HAP-1 (cell line): Measurements from ENCODE around the gene TRMT1.
A peak's percentile ranks its signal among the peaks of the same experiment; 100 is the strongest.

Source experiments
- DNase-seq, 2 experiments: peaks; one replicate each; pipeline ENCODE4 v3.0.0-alpha.2; 2016 to 2020; ENCODE audit warnings: low spot score in 2 of 2
- H3K27me3 ChIP-seq: fragments of 250-450 bp; sonication (Bioruptor Pico); 2 replicates; pipeline ENCODE4 v1.5.1; 2020; ENCODE audit warnings: low read depth, mild to moderate bottlenecking, moderate library complexity
- H3K36me3 ChIP-seq: fragments of 250-450 bp; sonication (Bioruptor Pico); replicated peaks from 2 replicates; pipeline ENCODE4 v1.5.1; 2020; ENCODE audit warnings: mild to moderate bottlenecking
- H3K4me1 ChIP-seq: fragments of 250-450 bp; sonication (Bioruptor Pico); 2 replicates; pipeline ENCODE4 v1.5.1; 2020; ENCODE audit warnings: mild to moderate bottlenecking
- H3K4me3 ChIP-seq: fragments of 250-450 bp; sonication (Bioruptor Pico); 2 replicates; pipeline ENCODE4 v1.5.1; 2020; ENCODE audit warnings: mild to moderate bottlenecking, moderate library complexity
- H3K9me3 ChIP-seq: fragments of 250-450 bp; sonication (Bioruptor Pico); 2 replicates; pipeline ENCODE4 v1.5.1; 2020; ENCODE audit warnings: mild to moderate bottlenecking, moderate library complexity
- in situ Hi-C: fragments of 300-500 bp; cut with MboI; formaldehyde crosslinking; loops from 3 replicates; pipeline ENCODE4 v1.14.3; 2020; ENCODE audit warnings: low sequenced_read_pairs, inconsistent platforms, mixed read lengths

The TRMT1 gene

DNA sequence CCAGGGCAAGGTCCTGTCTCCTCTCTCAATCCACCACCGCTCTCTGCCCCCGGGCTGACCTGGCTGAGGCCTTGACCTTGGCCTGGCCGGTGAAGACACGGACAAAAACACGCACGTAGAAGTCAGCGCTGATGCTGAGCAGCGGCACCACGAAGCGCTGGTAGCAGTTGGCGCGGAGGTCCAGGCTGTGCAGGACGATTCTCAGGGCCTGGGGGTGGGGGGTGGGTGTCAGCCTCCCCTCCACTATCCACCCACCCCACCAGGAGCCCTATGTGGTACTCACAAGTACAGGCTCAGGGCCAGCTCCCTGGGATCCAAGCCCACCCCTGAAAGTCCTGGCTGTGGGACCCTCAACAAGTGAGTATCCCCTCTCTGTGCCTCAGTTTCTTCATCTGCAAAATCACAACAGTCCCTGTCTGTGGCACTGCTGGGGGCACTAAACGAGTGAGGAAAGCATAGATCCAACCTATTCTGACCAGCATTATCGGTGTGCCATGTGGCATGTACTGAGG lies 6.4 kb downstream of the TRMT1 start:
- in situ Hi-C loops: no loop called here

GRCh38 chr19:13109361-13110098 lies 7.0 kb downstream of the TRMT1 start:
- in situ Hi-C loops: no loop called here
- H3K4me1 ChIP-seq: no peaks in the 10 kb centered on the region
- no peaks in the 10 kb centered on the region for H3K27me3 ChIP-seq
- no peaks in the 10 kb centered on the region for H3K9me3 ChIP-seq
- DNase-seq: no peak
- no peak overlapping the region for H3K4me3 ChIP-seq
- H3K36me3 ChIP-seq: peaks cover 44% of the 10 kb centered on the region

More for the DNA sequence above, 6.4 kb downstream of the TRMT1 start:
- no peak overlapping the region for H3K4me3 ChIP-seq
- H3K27me3 ChIP-seq: no peaks in the 10 kb centered on the region
- peaks cover 43% of the 10 kb centered on the region for H3K36me3 ChIP-seq
- H3K4me1 ChIP-seq: no peaks in the 10 kb centered on the region
- H3K9me3 ChIP-seq: no peaks in the 10 kb centered on the region
- DNase-seq: no peak

- Histone ChIP-seq H3K9me3 (no peaks in the 10 kb centered on the region), H3K4me1 (no peaks in the 10 kb centered on the region), H3K4me3 (no peak overlapping the region), H3K27me3 (no peaks in the 10 kb centered on the region), H3K36me3 (peaks cover 20% of the 10 kb centered on the region)
- in situ Hi-C loops: no loop called here
- no peak for DNase-seq
Observed at GRCh38 chr19:13104848-13105711, 11.5 kb downstream of the TRMT1 start.

DNA sequence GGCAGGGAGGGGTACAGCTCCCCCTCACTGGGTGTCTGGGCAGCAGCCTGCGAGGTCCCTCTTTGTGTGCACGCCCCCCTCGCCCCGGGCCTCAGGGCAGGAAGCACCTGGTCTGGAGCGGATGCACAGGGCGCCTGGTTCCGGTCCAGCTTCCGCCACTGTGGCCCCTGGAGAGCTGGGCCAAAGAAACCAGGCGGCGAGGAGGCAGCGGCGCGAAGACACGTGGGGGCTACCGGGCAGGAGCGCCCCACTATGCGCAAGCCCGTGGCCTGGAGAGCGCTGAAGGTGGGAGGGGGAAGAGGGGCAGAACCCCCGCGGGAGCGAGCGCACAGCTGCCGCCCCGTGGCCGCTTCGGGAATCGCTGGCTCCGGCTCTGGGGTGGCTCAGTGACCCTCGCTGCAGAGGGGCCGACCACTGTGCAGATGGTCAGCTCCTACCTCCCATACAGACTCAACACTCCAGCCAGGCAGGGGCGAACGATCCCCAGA lies 12.1 kb downstream of the TRMT1 start:
- Histone ChIP-seq H3K9me3 (no peaks in the 10 kb centered on the region), H3K4me3 (no peak overlapping the region), H3K27me3 (no peaks in the 10 kb centered on the region), H3K36me3 (peaks cover 16% of the 10 kb centered on the region), H3K4me1 (no peaks in the 10 kb centered on the region)
- peak in 1 of 2 experiments; percentile 75 for DNase-seq
- in situ Hi-C loops: no loop called here

DNA sequence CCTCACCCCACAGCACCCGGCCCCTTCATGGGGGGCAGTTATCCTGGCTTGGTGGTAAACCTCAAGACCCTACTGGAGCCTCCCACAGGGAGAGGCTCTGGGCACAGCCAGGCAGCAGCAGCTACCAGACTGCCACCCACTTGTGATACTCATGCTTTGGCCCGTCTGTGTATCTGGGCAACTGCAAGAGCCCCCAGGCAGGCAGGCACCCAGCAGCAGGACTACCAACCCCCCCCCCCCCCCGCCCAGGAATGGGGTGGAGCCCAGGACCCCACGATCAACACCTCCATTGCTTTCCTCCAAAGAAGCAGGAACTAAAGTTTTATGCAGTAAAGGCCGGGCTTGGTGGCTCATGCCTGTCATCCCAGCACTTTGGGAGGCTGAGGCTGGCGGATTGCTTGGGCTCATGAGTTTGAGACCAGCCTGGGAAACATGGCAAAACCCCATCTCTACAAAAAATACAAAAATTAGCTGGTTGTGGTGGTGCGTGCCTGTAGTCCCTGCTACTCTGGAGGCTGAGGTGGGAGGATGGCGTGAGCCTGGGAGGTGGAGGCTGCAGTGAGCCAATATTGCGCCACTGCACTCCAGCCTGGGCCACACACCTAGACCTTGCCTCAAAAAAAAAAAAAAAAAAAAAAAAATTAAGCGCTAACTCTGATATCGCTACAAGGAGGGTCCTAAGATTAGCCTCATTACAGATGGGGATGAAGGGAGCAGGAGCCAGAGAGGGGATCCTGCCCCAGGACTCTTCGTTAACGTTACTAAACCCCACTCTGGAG lies 12.8 kb downstream of the TRMT1 start:
- Histone ChIP-seq H3K4me3 (no peak overlapping the region), H3K36me3 (peaks cover 11% of the 10 kb centered on the region), H3K4me1 (no peaks in the 10 kb centered on the region), H3K27me3 (0 out of 2 replicates have a peak, but pooled peaks cover 2% of the 10 kb centered on the region), H3K9me3 (no peaks in the 10 kb centered on the region)
- DNase-seq: no peak
- in situ Hi-C loops: no loop called here

GRCh38 chr19:13102666-13103580 lies 13.6 kb downstream of the TRMT1 start, which contains the start of gene LYL1:
Gene LYL1 (minus strand): TSS chr19:13102858. CDS start chr19:13101171, 1,687 bp downstream.
- no peaks in the 10 kb centered on the region for H3K4me1 ChIP-seq
- H3K4me3 ChIP-seq: peak within 1 kb of the TSS; percentile 21
- H3K27me3 ChIP-seq: 0 out of 2 replicates have a peak, but pooled peaks cover 3% of the 10 kb centered on the region
- peak in 1 of 2 experiments; percentile 54 for DNase-seq
- peaks cover 11% of the 10 kb centered on the region for H3K36me3 ChIP-seq
- no peaks in the 10 kb centered on the region for H3K9me3 ChIP-seq
- in situ Hi-C loops: no loop called here

- Histone ChIP-seq H3K4me3 (peak overlapping the region; percentile 21), H3K4me1 (0 out of 2 replicates have a peak, but pooled peaks cover under 1% of the 10 kb centered on the region), H3K36me3 (peaks cover 9% of the 10 kb centered on the region), H3K27me3 (0 out of 2 replicates have a peak, but pooled peaks cover 3% of the 10 kb centered on the region), H3K9me3 (no peaks in the 10 kb centered on the region)
- in situ Hi-C loops: no loop called here
- no peak for DNase-seq
Observed at GRCh38 chr19:13102416-13102665, 14.2 kb downstream of the TRMT1 start.

GRCh38 chr19:13101590-13102415 lies 14.7 kb downstream of the TRMT1 start:
- Histone ChIP-seq H3K36me3 (peaks cover 6% of the 10 kb centered on the region), H3K9me3 (no peaks in the 10 kb centered on the region), H3K27me3 (0 out of 2 replicates have a peak, but pooled peaks cover 3% of the 10 kb centered on the region)

GRCh38 chr19:13100841-13101589 lies 15.5 kb downstream of the TRMT1 start:
- in situ Hi-C loops: no loop called here
- 0 out of 2 replicates have a peak, but pooled peaks cover 3% of the 10 kb centered on the region for H3K4me1 ChIP-seq
- peaks cover 6% of the 10 kb centered on the region for H3K36me3 ChIP-seq
- no peak overlapping the region for H3K4me3 ChIP-seq
- 0 out of 2 replicates have a peak, but pooled peaks cover 3% of the 10 kb centered on the region for H3K27me3 ChIP-seq
- H3K9me3 ChIP-seq: no peaks in the 10 kb centered on the region
- no peak for DNase-seq

More at GRCh38 chr19:13101590-13102415, 14.7 kb downstream of the TRMT1 start:
- H3K4me1 ChIP-seq: 0 out of 2 replicates have a peak, but pooled peaks cover 3% of the 10 kb centered on the region
- H3K4me3 ChIP-seq: peak overlapping the region; percentile 21
- in situ Hi-C loops: no loop called here
- DNase-seq: no peak

DNA sequence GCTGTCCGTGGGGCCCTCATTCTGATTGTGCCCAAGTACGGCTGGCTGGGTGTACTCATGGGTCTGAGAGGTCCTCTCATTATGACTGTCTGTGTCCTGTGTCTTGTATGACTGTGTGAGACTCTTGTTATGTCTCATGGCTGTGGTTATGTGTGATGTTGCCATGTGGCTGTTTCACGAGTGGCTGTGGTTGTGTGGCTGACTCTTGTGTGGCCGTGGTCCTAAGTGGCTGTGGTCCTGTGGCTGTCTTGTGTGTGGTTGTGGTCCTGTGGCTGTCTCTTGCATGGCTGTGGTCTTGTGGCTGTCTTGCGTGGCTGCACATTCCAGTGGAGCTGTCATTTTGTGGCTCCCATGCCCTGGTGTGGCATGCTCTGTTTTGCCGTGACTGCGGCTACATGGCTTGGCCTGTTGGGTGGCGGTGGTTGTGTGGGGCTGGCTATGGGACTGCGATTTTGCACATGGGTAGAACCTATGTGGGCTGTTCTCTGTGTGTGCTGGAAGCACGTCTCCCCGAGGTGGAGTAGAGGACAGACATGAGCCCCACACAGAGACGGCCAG lies 16.4 kb downstream of the TRMT1 start:
- Histone ChIP-seq H3K4me3 (no peak overlapping the region), H3K4me1 (0 out of 2 replicates have a peak, but pooled peaks cover 3% of the 10 kb centered on the region), H3K36me3 (peaks cover 6% of the 10 kb centered on the region), H3K9me3 (no peaks in the 10 kb centered on the region), H3K27me3 (0 out of 2 replicates have a peak, but pooled peaks cover 3% of the 10 kb centered on the region)
- no peak for DNase-seq
- in situ Hi-C loops: no loop called here
